Measurements from ENCODE around the gene FRMD5. TPM values are rescaled to one million over a fixed set of nuclear protein-coding genes. Genes with fewer than 3 reads are reported as not detected.
A peak's percentile ranks its signal among the peaks of the same experiment; 100 is the strongest.
"Not testable (repeated sequence)": the region's sequence is repeated elsewhere in the genome, so short reads cannot be mapped to it uniquely, and the experiment has no call there.

Gene FRMD5
- polyA plus RNA-seq, 1 donor (not counting 4 experiments of a cell fraction or from before 2014, with no cell fraction given), result 7.3 TPM

DNA sequence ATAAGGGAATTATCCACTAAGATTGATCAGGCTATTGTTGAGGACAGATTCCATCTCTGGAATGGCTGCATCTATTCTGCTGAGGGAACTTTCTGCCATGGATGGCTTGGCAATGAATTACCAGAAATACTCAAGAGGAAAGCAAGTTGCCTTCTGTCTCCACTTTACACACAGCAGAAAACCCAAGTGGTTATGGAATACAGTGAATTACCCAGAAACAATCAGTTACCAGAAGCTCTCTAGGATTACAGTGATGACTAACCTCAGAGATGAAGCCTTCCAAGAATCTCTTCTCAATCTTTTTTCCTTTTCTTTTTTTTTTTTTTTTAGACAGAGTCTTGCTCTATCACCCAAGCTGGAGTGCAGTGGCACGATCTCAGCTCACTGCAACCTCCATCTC is 185.0 kb downstream of the FRMD5 start:
- Histone ChIP-seq H3K27me3 (ENCODE audit: control insufficient read depth, extremely low read depth, insufficient read depth, low read length) (no peaks in the 10 kb centered on the region), H3K4me2 (ENCODE audit: control insufficient read depth, extremely low read depth, insufficient read depth, low read depth, low read length) (peak overlapping the region; percentile 14), H3K4me3 (ENCODE audit: control insufficient read depth in 2 of 3, extremely low read depth in 1 of 3, insufficient read depth in 2 of 3, low read depth in 1 of 3, low read length in 3 of 3) (no peak overlapping the region), H3K9ac (ENCODE audit: control insufficient read depth, extremely low read depth, insufficient read depth, low read length) (no peak overlapping the region), H3K4me1 (ENCODE audit: control insufficient read depth, extremely low read depth, insufficient read depth, low read length) (peaks cover 21% of the 10 kb centered on the region), H3K27ac (ENCODE audit: control insufficient read depth, insufficient read depth, low read length) (peak overlapping the region; percentile 6), H3K9me3 (ENCODE audit: control insufficient read depth, low read depth, low read length) (no peaks in the 10 kb centered on the region), H3K9me1 (ENCODE audit: control insufficient read depth, extremely low read depth, insufficient read depth, low read length) (peaks cover 4% of the 10 kb centered on the region), H3K79me2 (ENCODE audit: control insufficient read depth, insufficient read depth, low read length) (no peaks in the 10 kb centered on the region), H2AFZ (ENCODE audit: control insufficient read depth, low read length) (no peak overlapping the region), H4K20me1 (ENCODE audit: control insufficient read depth, extremely low read depth, insufficient read depth, low read length) (no peaks in the 10 kb centered on the region), H3K36me3 (ENCODE audit: control insufficient read depth in 2 of 2, extremely low read depth in 1 of 2, insufficient read depth in 2 of 2, low read length in 2 of 2) (no peaks in the 10 kb centered on the region)
- dilution Hi-C loops (cut with MboI; ENCODE audit: extremely low pct_ligation_motif_present, low sequenced_read_pairs), result no loop called here
- FAIRE-seq (no peak), DNase-seq (ENCODE audit: low read depth, low spot score) (no peak)
- TF ChIP-seq, protein P1, sequence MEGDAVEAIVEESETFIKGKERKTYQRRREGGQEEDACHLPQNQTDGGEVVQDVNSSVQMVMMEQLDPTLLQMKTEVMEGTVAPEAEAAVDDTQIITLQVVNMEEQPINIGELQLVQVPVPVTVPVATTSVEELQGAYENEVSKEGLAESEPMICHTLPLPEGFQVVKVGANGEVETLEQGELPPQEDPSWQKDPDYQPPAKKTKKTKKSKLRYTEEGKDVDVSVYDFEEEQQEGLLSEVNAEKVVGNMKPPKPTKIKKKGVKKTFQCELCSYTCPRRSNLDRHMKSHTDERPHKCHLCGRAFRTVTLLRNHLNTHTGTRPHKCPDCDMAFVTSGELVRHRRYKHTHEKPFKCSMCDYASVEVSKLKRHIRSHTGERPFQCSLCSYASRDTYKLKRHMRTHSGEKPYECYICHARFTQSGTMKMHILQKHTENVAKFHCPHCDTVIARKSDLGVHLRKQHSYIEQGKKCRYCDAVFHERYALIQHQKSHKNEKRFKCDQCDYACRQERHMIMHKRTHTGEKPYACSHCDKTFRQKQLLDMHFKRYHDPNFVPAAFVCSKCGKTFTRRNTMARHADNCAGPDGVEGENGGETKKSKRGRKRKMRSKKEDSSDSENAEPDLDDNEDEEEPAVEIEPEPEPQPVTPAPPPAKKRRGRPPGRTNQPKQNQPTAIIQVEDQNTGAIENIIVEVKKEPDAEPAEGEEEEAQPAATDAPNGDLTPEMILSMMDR (optimal IDR thresholded peaks at IDR 0.05 in 1 of 3, IDR thresholded peaks at IDR 0.05 in 1 of 3, conservative IDR thresholded peaks at IDR 0.05 in 1 of 3; ENCODE audit: extremely low read depth in 1 of 3, insufficient read depth in 2 of 3, low read length in 3 of 3), result no peak
- no peak for TF ChIP-seq EZH2 (IDR thresholded peaks at IDR 0.05; ENCODE audit: low read length)

DNA sequence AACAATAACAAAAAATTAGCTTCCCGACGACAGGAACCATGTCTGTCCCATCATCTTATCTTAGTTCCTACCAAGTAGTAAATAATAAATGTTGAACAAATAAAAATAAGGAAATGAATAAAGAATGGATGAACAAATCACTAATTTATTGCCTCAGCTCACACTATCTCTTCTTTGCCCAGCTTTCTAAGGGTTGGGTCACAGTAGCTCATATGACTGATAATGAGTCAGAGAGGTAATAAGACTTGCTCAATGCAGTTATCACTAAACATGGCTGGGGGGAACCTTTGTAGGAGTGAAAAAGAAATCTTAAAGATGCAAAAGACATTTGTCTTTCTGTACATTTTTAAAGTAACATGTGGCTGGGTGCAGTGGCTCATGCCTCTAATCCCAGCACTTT is 186.0 kb downstream of the FRMD5 start:
- no peak overlapping the region for H2AFZ ChIP-seq (ENCODE audit: control insufficient read depth, low read length)
- DNase-seq (ENCODE audit: low read depth, low spot score) (no peak), FAIRE-seq (peak; percentile 26)
- H3K27me3 ChIP-seq (ENCODE audit: control insufficient read depth, extremely low read depth, insufficient read depth, low read length), result no peaks in the 10 kb centered on the region
- H3K9me1 ChIP-seq (ENCODE audit: control insufficient read depth, extremely low read depth, insufficient read depth, low read length), result peaks cover 4% of the 10 kb centered on the region
- H3K4me1 ChIP-seq (ENCODE audit: control insufficient read depth, extremely low read depth, insufficient read depth, low read length), result peaks cover 21% of the 10 kb centered on the region
- H3K79me2 ChIP-seq (ENCODE audit: control insufficient read depth, insufficient read depth, low read length), result no peaks in the 10 kb centered on the region
- H3K27ac ChIP-seq (ENCODE audit: control insufficient read depth, insufficient read depth, low read length), result peak overlapping the region; percentile 27
- no peaks in the 10 kb centered on the region for H3K9me3 ChIP-seq (ENCODE audit: control insufficient read depth, low read depth, low read length)
- H4K20me1 ChIP-seq (ENCODE audit: control insufficient read depth, extremely low read depth, insufficient read depth, low read length), result no peaks in the 10 kb centered on the region
- peak overlapping the region; percentile 19 for H3K9ac ChIP-seq (ENCODE audit: control insufficient read depth, extremely low read depth, insufficient read depth, low read length)
- dilution Hi-C loops (cut with MboI; ENCODE audit: extremely low pct_ligation_motif_present, low sequenced_read_pairs), result no loop called here
- TF ChIP-seq, protein P1 (optimal IDR thresholded peaks at IDR 0.05 in 1 of 3, IDR thresholded peaks at IDR 0.05 in 1 of 3, conservative IDR thresholded peaks at IDR 0.05 in 1 of 3; ENCODE audit: extremely low read depth in 1 of 3, insufficient read depth in 2 of 3, low read length in 3 of 3), result no peak
- TF ChIP-seq EZH2 (IDR thresholded peaks at IDR 0.05; ENCODE audit: low read length), result no peak
- H3K4me3 ChIP-seq (ENCODE audit: control insufficient read depth in 2 of 3, extremely low read depth in 1 of 3, insufficient read depth in 2 of 3, low read depth in 1 of 3, low read length in 3 of 3), result no peak overlapping the region
- peak overlapping the region; percentile 63 for H3K4me2 ChIP-seq (ENCODE audit: control insufficient read depth, extremely low read depth, insufficient read depth, low read depth, low read length)
- H3K36me3 ChIP-seq (ENCODE audit: control insufficient read depth in 2 of 2, extremely low read depth in 1 of 2, insufficient read depth in 2 of 2, low read length in 2 of 2), result no peaks in the 10 kb centered on the region

DNA sequence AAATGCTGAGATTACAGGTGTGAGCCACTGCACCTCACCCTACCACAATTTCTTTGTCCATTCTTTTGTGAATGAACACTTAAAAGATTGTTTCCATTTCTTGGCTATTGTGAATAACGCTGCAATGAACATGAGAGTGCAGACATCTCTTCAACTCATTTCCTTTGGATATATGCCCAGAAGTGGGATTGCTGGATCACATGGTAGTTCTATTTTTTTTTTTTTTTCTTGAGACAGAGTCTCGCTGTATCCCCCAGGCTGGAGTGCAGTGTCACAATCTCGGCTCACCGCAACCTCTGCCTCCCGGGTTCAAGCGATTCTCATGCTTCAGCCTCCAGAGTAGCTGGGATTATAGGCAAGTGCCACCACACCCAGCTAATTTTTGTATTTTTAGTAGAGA is 194.8 kb downstream of the FRMD5 start:
- not testable (repeated sequence) for H3K79me2 ChIP-seq (ENCODE audit: control insufficient read depth, insufficient read depth, low read length)

More for the DNA sequence above, 194.8 kb downstream of the FRMD5 start:
- H3K9me3 ChIP-seq (ENCODE audit: control insufficient read depth, low read depth, low read length); dilution Hi-C loops (cut with MboI; ENCODE audit: extremely low pct_ligation_motif_present, low sequenced_read_pairs); H3K36me3 ChIP-seq (ENCODE audit: control insufficient read depth in 2 of 2, extremely low read depth in 1 of 2, insufficient read depth in 2 of 2, low read length in 2 of 2); DNase-seq (ENCODE audit: low read depth, low spot score); H2AFZ ChIP-seq (ENCODE audit: control insufficient read depth, low read length); H3K9me1 ChIP-seq (ENCODE audit: control insufficient read depth, extremely low read depth, insufficient read depth, low read length); H3K4me2 ChIP-seq (ENCODE audit: control insufficient read depth, extremely low read depth, insufficient read depth, low read depth, low read length); H3K27me3 ChIP-seq (ENCODE audit: control insufficient read depth, extremely low read depth, insufficient read depth, low read length); H3K9ac ChIP-seq (ENCODE audit: control insufficient read depth, extremely low read depth, insufficient read depth, low read length); H3K4me3 ChIP-seq (ENCODE audit: control insufficient read depth in 2 of 3, extremely low read depth in 1 of 3, insufficient read depth in 2 of 3, low read depth in 1 of 3, low read length in 3 of 3); H4K20me1 ChIP-seq (ENCODE audit: control insufficient read depth, extremely low read depth, insufficient read depth, low read length); H3K27ac ChIP-seq (ENCODE audit: control insufficient read depth, insufficient read depth, low read length): not testable (repeated sequence)
- peaks cover 11% of the 10 kb centered on the region for H3K4me1 ChIP-seq (ENCODE audit: control insufficient read depth, extremely low read depth, insufficient read depth, low read length)
- FAIRE-seq, result peak; percentile 65

Data from keratinocyte (primary cell).